Activated CD8-positive, alpha-beta memory T cell treated with anti-CD3 and anti-CD28 coated beads for 24 hours (primary cell): ENCODE data around the gene HDAC9.

Experiments used
- DNase-seq: peaks from one replicate; pipeline ENCODE4 v3.0.0-alpha.2; 2020

Gene HDAC9

DNA sequence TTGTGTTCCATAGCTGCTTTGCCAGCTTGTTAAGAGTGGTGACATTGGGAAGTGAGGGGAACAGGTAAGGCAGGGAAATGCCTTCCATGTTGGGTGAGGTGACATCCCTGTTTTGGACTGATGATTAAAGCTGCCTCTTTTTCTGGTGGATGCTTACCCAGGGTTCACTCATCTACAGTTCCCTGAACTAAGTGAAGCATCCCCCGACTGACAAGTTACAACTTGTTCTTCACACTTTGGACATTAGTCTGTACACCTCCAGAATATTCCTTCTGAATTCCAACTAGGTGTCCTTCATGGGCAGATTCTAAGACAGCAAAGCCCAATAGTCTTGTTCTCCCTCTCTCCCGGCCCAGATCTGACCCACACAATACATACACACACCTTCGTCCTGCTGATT is 63.4 kb downstream of the HDAC9 start:
- no peak for DNase-seq

DNA sequence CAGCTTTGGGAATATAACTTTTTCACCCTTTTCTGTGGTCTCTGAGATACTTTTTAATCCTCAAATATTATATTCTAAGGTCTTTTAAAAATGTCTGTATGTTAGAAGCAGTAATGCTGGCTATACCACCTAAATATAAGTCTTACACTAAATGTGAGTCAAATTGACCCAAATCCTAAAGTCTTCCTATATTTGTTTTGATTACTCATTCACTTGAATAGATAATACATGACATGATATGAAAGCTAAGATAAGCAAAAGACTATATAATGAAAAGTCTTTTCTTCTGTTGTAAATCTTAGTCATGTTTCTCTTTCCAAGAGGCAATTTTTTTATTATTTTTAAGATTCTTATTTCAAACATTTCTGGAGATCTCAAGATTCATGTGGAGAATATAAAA is 64.2 kb downstream of the HDAC9 start:
- DNase-seq = no peak

DNA sequence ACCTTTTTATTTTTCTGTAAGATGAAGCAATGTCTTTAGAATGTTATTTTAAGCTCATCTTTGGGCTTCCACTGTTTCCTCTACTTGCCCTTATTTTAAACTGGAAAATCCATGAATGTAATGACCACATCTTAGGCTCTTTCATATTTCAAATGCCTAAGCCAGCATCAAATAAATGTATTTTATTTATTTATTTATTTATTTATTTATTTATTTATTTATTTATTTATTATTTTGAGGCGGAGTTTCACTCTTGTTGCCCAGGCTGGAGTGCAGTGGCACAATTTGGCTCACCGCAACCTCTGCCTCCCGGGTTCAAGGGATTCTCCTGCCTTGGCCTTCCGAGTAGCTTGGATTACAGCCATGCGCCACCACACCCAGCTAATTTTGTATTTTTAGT is 69.2 kb downstream of the HDAC9 start:
- DNase-seq = no peak

DNA sequence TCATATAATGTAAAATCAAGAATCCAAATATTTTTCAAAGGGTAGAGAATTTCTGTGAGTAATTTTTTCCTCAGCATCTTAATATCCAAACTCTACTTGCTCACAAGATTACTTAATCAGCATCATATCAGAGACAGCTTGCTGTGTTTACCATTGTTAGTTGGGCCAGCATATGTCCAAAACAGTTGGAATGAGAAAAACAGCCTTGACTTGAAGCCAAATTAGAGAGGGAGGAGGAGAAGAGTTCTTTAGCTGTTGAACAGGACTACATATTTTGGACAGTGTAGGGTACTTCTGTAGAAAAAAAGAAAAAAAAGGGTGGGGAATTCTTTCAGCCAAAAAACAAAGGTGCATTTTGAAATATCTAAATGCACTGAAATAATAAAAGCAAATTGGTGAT is 69.8 kb downstream of the HDAC9 start:
- DNase-seq = no peak

DNA sequence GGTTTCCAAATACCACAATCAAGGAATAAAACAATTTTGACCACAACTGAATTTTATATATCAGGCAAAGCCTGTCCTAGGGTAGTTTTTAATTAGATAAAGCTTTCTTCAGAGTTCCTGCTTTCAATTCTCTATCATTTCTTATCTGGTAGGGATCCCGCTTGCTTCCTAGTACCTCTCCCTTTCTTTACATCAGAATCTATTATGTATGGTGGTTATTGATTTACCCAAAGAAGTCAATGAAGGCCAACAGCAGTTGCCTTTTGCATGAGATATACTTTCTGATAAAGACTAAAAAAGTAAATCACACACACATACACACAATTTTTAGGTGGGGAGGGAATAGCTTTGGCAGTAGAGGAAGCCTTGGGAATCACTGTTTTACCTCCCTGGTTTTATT is 70.7 kb downstream of the HDAC9 start:
- no peak for DNase-seq

DNA sequence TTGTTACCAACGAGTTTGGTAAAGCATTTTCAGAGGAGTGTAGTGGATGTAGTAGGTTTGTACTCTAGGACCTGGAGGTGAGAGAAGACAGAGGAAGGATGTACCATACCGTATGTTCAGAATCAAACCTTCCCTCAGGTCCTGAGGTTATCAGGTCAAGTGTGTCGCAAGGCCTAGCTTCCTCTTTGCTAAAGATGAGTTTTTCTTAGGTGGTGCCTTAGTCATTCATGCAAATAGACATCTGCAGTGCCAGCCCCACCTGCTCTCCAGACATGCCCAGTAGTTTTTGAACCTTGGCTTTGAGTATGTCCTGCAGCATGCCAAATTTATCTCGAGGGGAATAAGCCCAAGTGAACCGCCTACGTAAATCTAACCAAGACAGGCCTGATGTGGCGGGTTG is 71.3 kb downstream of the HDAC9 start:
- DNase-seq = no peak

DNA sequence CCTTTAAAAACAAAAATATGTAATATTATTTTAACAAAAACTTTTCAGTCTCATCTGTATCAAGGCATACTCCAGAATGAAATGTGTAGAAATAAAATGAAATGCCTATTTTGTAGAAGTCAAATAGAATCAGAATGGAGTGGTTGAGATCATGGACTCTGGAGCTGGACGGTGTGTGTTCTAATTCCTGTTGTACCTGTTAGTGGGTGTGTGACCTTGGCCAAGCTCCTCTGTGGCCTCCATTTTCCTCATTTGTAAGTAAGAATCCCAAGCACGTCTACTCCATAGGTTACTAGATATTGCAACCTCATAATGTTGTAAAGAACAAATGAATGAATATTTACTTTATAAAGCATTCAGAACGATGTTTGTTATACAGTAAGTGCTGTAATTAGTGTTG is 74.9 kb downstream of the HDAC9 start:
- no peak for DNase-seq

DNA sequence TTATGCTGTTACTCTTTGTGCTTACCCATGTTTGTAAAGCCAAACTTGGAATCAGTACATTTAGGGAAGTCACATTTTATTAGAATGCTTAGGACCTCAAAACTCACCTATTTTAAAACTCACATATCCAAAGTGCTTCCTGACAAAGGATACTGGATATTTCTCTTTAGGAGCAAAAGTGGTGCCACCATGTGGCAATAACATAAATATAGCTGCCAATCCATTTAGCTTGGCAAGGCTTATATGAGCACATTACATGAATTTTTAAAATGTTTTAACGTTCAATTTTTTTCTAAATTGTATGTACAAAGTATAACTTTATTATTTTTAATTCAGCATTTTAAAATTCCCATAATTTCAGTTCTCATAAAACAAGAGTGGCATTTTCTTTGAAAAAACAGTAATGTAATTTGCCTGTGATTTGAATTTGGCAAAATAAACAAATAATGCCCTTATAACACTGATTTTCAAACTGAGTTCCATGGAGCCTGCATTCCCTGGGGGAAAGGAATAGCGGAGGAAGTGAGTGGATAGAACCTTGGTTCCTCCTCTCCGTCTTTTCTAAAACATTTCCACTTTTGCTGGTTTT is 75.4 kb downstream of the HDAC9 start:
- no peak for DNase-seq

DNA sequence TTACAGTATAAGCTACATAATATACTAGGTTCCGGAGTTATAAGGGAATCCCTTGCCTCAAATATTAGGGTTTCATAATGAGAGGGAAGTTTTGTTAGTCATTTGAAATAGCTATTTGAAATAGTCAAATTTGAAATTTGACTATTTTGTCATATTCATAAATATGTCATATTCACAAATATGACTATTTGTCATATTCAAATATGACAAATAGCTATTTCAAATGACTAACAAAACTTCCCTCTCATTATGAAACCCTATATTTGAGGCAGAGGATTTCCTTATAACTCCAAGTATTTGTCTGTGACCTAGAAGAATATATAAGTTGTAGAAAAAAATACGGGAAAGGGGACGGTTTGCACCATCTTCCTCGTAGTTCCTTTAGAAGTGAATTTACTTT is 76.6 kb downstream of the HDAC9 start:
- DNase-seq = no peak

DNA sequence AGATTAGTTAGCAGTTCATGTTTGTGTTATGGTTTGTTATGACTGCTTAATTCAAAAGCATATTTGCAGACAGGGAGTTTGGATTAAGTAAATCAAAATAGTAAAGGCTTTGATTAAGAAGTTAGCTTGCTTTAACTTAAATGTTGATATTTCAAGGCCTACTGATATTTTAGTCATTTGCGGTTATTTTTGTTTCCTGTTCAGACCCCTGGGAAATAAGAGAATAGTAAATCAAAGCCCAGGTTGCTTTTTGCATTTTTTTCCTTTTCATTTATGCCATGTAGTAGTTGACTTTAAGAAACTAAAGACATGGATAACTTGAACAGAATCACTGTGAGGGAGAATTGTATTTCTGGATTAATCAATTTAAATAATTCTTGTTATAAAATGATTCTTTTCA is 77.3 kb downstream of the HDAC9 start:
- no peak for DNase-seq

DNA sequence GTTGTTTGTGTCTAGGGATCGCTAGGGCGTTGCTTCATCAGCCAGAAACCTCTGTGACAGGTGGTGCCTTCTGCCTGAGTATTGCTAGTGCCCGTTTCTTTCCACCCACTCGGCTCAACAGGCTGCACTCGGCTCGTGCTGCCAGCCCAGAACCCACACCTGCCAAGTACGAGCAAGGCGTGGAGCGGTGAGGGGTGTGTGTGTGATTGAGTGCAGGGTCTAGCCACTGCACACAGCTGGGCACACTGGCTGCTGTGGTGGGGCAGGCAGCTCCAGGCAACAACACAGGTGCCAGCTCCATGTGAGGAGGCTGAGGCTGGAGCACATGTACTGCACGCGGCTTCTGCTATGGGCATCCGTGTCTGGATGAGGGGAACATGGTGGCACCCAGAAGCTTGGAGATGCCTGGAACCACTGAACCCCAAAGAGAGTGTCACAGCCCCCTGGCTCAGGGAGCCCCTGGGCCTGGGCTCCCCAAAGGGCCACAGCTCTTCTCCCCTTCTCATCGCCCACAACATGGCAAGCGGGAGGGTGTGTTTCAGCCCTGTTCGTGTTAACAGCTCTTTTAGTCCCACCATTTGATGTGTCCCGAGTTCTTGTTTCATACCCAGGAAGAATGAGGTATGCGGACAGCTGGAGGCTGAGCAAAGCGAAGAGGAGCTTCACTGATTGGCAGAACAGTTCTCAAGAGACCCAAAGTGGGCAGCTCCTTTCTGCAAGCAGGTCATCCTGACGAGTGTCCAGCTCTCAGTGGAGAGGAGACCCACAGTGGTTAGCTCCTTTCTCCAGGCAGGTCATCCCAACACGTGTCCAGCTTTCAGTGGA is 78.1 kb downstream of the HDAC9 start:
- no peak for DNase-seq

DNA sequence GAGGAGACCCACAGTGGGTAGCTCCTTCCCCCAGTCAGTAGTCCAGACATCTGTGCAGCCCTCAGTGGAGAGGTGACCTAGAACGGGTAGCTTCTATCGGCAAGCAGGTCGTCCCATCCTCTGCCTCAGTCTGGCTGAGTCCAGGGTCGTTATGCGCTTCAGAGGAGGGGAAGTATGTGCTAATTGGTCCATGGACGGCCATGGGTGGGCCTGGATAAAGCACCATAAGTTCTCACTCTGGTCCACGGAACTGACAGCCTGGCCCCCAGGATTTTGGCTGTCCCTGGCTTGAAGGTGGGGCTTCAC is 78.6 kb downstream of the HDAC9 start:
- DNase-seq = no peak

DNA sequence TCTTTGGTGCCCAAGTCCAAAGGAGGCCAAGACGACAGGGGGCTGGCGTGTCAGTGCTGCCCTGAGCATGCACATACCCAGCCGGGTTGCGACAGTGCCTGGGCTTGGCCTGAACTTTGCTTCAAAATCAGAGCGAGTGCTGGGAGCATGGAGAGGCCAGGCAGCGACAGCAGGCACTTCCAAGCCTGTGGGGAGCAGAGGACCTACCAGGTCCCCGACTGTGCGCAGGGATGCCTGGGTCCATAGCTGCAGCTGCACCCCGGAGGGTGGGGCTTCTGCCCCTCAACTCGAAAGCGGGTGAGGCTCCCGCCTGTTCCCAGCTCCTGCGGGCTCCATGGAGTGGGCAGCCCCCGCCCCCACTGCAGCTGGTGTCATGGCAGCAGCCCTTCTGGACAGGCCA is 79.1 kb downstream of the HDAC9 start:
- no peak for DNase-seq

DNA sequence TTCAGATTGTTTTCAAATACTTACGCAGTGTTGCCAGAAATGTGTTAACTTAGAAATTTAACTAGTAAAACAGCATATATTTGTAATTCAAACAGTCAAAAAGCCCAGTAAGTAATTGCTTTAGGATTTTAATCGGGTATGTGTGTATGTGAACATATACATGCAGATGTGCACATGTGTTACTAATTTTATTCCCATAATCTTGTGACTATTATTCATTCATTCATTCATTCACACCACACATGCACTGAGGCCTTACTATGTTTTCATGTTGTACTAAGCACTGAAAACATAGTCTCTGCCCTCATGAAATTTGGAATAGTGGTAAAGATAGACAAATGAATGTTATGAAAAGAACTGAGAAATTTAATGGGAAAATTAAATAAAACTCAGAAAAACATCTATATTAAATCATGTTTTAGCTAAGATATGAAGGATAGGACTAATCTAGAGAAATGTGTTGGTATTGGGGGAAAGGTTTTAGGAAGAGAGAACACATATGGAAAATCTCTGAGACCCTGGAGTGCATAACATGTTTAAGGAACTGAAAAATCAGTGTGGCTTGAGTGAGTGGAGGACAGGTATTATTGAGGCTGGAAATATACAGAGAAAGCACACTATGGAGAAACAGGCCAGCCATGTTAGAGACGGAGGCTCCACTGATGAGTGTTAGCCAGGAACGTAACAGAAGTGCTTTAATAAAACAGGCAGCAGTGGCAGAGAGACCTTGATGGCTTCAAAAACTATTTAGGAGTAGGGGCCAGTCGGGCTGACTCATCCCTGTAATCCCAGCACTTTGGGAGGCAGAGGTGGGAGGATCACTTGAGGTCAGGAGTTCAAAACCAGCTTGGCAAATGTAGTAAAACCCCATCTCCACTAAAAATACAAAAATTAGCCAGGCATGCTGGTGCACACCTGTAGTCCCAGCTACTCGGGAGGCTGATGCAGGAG is 80.3 kb downstream of the HDAC9 start:
- no peak for DNase-seq

DNA sequence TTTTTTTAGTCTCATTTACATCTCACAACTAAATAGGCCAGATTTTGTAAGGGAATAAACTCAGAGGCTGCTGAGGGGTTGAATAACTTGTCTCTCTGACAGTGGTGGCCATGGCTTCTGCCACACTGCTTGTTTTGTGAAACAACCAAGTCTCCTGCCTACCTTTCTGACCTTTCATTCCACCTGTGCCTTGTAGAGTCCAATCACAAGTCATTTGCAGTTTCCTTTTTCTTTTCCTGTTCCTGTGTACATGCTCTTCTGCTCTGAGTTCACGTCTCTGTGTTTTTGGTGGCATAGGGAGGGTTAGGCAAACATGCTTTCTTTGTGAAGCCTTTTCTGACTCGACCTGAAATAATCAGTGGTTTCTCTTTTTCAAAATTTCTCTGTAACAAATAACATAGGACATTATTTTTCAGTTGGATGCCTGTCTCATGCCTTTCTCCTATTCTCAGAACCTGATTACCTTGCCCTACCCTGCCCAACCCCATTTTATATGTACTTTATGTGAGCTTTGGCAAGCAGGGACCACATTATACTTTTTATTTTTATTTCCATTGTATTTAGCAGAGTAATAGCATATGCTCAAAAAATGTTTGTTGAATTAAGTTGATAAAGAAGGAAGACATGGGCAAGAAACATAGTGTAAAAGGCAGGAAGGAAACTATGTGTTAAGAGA is 81.7 kb downstream of the HDAC9 start:
- no peak for DNase-seq

DNA sequence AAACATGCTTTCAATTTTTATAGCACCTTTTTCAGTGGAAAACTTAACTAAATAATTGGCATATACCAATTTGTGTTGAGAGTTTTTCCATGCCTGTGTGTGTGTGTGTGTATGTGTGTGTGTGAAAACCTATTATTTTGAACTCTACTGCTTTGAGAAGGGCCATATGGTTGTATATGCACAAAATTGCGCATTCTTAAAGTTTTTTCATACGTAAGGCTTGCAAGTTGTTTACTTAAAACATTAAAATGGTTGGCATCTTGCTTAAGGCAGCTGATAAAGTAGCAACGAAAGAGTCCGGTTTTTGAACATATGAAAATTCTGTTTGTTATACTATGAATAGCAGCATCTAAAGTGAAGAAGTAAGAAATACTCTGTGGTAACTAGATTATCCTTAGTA is 84.1 kb downstream of the HDAC9 start:
- DNase-seq = no peak

DNA sequence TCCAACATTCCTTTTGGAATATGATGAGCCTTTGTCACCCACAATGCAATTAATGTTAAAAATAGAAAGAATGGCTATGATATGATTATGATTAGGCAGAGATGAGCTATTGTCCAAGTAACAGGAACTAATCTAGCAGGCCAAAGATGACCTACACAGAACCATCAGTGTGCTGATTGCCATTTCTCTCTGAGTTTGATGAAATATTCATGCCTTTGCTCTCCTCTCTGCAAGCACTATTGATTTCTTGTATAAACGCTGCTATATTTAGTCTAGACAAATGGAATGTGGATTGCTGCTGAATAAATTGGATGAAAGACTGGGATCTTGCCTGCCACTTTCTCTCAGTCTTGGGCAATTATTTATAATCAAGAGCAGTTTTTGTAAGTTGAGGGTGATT is 85.4 kb downstream of the HDAC9 start:
- DNase-seq = no peak

DNA sequence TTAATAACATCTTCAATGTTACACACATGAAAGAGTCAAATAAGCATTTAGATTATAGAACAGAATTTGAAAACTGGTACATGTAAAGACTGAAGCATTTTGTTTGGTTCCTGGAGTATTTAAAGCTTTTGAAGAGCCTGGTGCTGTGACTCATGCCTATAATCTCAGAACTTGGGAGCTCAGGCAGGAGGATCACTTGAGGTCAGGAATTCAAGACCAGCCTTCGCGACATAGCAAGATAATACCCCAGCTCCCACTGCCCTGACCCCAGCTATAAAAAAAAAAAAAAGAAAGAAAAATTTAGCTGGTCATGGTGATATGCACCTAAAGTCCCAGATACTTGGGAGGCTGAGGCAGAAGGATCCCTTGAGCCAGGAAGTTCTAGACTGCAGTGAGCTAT is 87.8 kb downstream of the HDAC9 start:
- DNase-seq = no peak

DNA sequence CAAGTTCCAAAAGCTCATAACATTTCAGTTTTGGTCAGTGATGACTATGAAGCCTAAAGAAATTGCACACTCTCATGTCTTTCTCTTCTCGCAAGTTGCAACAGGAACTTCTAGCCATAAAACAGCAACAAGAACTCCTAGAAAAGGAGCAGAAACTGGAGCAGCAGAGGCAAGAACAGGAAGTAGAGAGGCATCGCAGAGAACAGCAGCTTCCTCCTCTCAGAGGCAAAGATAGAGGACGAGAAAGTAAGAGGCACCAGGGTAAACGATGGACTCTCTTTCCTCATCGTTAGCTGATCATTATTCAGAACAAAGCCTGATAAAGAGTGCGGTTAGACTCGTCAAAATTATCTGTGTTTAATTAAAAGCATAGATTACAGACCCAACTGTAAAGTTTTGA is 94.7 kb downstream of the HDAC9 start:
- no peak for DNase-seq

DNA sequence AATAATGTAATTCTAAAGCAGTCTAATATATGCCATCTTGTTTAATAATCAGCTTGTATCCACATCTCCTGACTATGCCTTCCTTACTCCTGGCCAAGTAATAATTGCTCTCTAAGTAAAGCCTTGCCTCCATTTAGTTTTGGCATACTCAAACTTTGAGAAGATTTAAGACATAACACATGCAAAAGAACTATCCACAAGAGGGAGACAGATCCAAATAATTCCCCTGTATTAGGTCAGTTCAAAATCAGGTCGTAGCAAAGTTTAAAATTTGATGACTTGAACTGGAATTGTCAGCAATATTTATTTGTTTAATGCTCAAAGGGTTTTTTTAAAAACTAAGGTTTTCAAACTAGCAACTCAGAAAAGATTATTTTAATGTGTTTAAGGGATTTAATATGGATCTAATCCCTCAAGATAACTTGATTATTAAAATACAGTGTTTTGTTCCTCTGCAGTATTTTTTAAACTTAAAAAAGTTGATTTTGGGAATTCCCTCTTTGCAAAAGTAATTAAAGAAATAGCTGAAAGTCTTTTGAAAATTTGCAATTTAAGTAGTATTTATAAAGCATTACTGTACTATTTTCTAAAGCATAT is 95.3 kb downstream of the HDAC9 start:
- no peak for DNase-seq

DNA sequence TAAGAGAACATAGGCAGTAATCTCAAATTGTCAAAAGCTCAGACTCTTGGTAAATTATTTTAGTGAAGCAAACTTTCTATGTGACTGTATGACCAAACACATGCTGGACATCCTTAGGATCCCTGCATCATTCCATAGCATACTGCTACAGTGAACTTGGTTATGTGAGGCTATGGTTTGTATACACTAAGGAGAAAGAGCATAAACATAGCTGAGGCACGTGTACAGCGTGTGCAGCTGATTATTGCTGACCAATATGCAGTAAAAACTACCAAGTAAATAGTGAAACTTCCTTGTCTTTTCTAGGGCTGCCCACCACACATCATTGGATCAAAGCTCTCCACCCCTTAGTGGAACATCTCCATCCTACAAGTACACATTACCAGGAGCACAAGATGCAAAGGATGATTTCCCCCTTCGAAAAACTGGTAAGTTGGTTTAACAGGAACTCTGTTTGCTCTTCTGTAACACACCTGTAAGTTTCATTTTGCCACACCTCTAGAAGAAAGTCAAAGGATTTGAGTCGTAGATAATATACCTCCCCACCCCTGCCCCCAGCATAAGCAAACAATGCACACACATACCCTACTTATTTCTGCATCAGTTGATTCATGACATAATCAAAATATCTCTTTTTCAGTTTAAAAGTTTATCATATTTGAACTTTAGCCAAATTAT is 98.2 kb downstream of the HDAC9 start:
- no peak for DNase-seq

DNA sequence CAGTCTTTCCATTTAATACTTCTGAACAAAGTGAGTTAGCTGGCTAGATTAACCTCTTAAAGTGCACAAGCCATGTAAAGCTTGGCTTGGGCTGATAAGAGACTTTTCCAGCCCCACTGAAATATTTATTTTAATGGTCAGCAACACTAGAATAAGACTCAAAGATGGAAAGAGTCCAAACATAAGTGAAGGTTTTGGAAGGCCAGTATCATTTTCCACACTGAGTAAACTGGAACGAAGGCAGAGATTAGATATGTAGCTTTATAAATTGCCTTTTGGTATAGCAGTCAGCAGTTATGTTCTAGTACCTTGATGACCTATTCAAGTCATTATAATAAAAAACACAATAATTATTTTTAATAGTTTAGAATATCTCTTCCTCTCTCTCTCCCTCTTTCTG is 102.2 kb downstream of the HDAC9 start:
- no peak for DNase-seq
